Keratinocyte (primary cell): Measurements from ENCODE around the gene GBP5. TPM values are rescaled to one million over a fixed set of nuclear protein-coding genes. Genes with fewer than 3 reads are reported as not detected.

ENCODE experiments used
- DNase-seq: peaks from one replicate; pipeline ENCODE4 v3.0.0-alpha.2; 2011; ENCODE audit warnings: low read depth, missing footprints, low spot score
- FAIRE-seq: peaks from 2 replicates; lab custom pipeline; 2011; peaks lifted over from hg19 to GRCh38; lab: Jason Lieb, UNC
- H2AFZ ChIP-seq: 2 replicates; pipeline ENCODE4 v1.6.0; 2012; ENCODE audit warnings: low read length, control low read depth, inconsistent platforms; ENCODE audit not compliant: control insufficient read depth
- H3K27ac ChIP-seq: 2 replicates; pipeline ENCODE4 v1.5.1; 2011; ENCODE audit warnings: low read length; ENCODE audit not compliant: control insufficient read depth, insufficient read depth
- H3K27me3 ChIP-seq: 3 replicates; pipeline ENCODE4 v1.6.0; 2011; ENCODE audit warnings: low read length; ENCODE audit not compliant: control insufficient read depth, insufficient read depth; ENCODE audit errors: extremely low read depth
- H3K36me3 ChIP-seq, 2 experiments: 2 replicates in 1 of 2; 3 replicates in 1 of 2; pipeline ENCODE4 v1.5.1; 2011; ENCODE audit warnings: low read length in 2 of 2, mild to moderate bottlenecking in 1 of 2; ENCODE audit not compliant: control insufficient read depth in 2 of 2, insufficient read depth in 2 of 2; ENCODE audit errors: extremely low read depth in 1 of 2
- H3K4me1 ChIP-seq: 3 replicates; pipeline ENCODE4 v1.5.1; 2011; ENCODE audit warnings: low read length; ENCODE audit not compliant: control insufficient read depth, insufficient read depth; ENCODE audit errors: extremely low read depth
- H3K4me2 ChIP-seq: 3 replicates; pipeline ENCODE4 v1.6.0; 2011; ENCODE audit warnings: low read depth, low read length; ENCODE audit not compliant: control insufficient read depth, insufficient read depth; ENCODE audit errors: extremely low read depth
- H3K4me3 ChIP-seq, 3 experiments: fragments of 200-600 bp in 1 of 3; sonication (generic) in 1 of 3; 2 replicates in 2 of 3; 3 replicates in 1 of 3; pipeline ENCODE4 v1.5.1; 2011 to 2016; ENCODE audit warnings: low read length in 3 of 3, mild to moderate bottlenecking in 3 of 3, control low read depth in 2 of 3, inconsistent platforms in 1 of 3, low read depth in 1 of 3, mixed read lengths in 1 of 3, mixed run types in 1 of 3, moderate library complexity in 1 of 3; ENCODE audit not compliant: control insufficient read depth in 2 of 3, insufficient read depth in 2 of 3; ENCODE audit errors: extremely low read depth in 1 of 3
- H3K79me2 ChIP-seq: 2 replicates; pipeline ENCODE4 v1.6.0; 2012; ENCODE audit warnings: low read length; ENCODE audit not compliant: control insufficient read depth, insufficient read depth
- H3K9ac ChIP-seq: 3 replicates; pipeline ENCODE4 v1.6.0; 2011; ENCODE audit warnings: low read length; ENCODE audit not compliant: control insufficient read depth, insufficient read depth; ENCODE audit errors: extremely low read depth
- H3K9me1 ChIP-seq: 3 replicates; pipeline ENCODE4 v1.6.0; 2011; ENCODE audit warnings: low read length; ENCODE audit not compliant: control insufficient read depth, insufficient read depth; ENCODE audit errors: extremely low read depth
- H3K9me3 ChIP-seq: 2 replicates; pipeline ENCODE4 v1.5.1; 2012; ENCODE audit warnings: low read depth, low read length; ENCODE audit not compliant: control insufficient read depth
- H4K20me1 ChIP-seq: 3 replicates; pipeline ENCODE4 v1.6.0; 2011; ENCODE audit warnings: low read length; ENCODE audit not compliant: control insufficient read depth, insufficient read depth; ENCODE audit errors: extremely low read depth
- EZH2 ChIP-seq: IDR thresholded peaks from one replicate; pipeline ENCODE4 v1.6.1; 2012; ENCODE audit warnings: inconsistent platforms, mild to moderate bottlenecking, low read length, moderate library complexity
- dilution Hi-C: fragments of 300-500 bp; cut with MboI; formaldehyde crosslinking; loops from one replicate; pipeline ENCODE4 v1.7.0; 2020; ENCODE audit warnings: low sequenced_read_pairs; ENCODE audit not compliant: extremely low pct_ligation_motif_present
- polyA plus RNA-seq, 5 experiments: library from polyadenylated mRNA; depleted of rRNA in 3 of 5; stranded (reverse) in 3 of 5; stranded (forward) in 1 of 5; unstranded in 1 of 5; fragments of >200 nt; gene quantifications; 1 replicate in 1 of 5; 2 replicates in 3 of 5; 3 replicates in 1 of 5; pipeline versions ENCODE4 v1.2.1 to v1.2.3, GENCODE V29; 2011 to 2012; ENCODE audit warnings: missing spikeins in 2 of 5, low read depth in 1 of 5, low replicate concordance in 1 of 5
- TF ChIP-seq, protein P1 (sequence below), 3 experiments: IDR thresholded peaks in 1 of 3; conservative IDR thresholded peaks in 1 of 3; optimal IDR thresholded peaks in 1 of 3; 2 replicates in 2 of 3; 3 replicates in 1 of 3; pipeline versions ENCODE3 to v1.5.1; 2011; ENCODE audit warnings: low read length in 3 of 3, mild to moderate bottlenecking in 3 of 3, moderate library complexity in 2 of 3, control low read depth in 1 of 3, inconsistent platforms in 1 of 3; ENCODE audit not compliant: insufficient read depth in 2 of 3; ENCODE audit errors: extremely low read depth in 1 of 3

GBP5 gene
- polyA plus RNA-seq, 1 donor (not counting 4 experiments of a cell fraction or from before 2014, with no cell fraction given): 0.03 TPM

DNA sequence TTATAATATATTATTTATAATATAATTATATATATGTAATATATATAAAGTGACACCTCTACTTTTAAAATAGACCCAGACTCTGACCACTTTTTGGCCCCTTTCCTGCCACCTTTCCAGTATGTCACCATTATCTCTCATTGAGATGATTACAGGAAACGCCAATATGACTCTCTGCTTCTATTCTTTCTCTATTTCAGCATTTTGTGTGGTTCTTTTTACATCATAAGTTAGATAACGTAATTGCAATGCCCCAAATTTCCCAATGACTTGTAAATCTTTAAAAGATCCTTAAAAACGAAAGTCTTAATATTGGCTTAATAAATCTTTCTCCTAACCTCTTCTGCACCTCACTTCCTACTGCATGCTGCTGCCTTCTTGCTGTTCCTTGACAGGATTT is 8.1 kb upstream of the GBP5 start:
- no peak for DNase-seq
- Histone ChIP-seq H3K9me3 (no peaks in the 10 kb centered on the region), H2AFZ (no peak overlapping the region), H3K27me3 (no peaks in the 10 kb centered on the region), H3K79me2 (no peaks in the 10 kb centered on the region), H3K9ac (no peak overlapping the region), H3K4me3 (no peak overlapping the region), H3K4me1 (no peaks in the 10 kb centered on the region), H3K36me3 (no peaks in the 10 kb centered on the region), H4K20me1 (no peaks in the 10 kb centered on the region), H3K9me1 (no peaks in the 10 kb centered on the region), H3K4me2 (no peak overlapping the region), H3K27ac (no peak overlapping the region)
- no peak for FAIRE-seq
- dilution Hi-C loops: no loop called here
- TF ChIP-seq, protein P1, sequence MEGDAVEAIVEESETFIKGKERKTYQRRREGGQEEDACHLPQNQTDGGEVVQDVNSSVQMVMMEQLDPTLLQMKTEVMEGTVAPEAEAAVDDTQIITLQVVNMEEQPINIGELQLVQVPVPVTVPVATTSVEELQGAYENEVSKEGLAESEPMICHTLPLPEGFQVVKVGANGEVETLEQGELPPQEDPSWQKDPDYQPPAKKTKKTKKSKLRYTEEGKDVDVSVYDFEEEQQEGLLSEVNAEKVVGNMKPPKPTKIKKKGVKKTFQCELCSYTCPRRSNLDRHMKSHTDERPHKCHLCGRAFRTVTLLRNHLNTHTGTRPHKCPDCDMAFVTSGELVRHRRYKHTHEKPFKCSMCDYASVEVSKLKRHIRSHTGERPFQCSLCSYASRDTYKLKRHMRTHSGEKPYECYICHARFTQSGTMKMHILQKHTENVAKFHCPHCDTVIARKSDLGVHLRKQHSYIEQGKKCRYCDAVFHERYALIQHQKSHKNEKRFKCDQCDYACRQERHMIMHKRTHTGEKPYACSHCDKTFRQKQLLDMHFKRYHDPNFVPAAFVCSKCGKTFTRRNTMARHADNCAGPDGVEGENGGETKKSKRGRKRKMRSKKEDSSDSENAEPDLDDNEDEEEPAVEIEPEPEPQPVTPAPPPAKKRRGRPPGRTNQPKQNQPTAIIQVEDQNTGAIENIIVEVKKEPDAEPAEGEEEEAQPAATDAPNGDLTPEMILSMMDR (optimal IDR thresholded peaks at IDR 0.05 in 1 of 3, IDR thresholded peaks at IDR 0.05 in 1 of 3, conservative IDR thresholded peaks at IDR 0.05 in 1 of 3; ENCODE audit: extremely low read depth in 1 of 3, insufficient read depth in 2 of 3, low read length in 3 of 3): no peak
- TF ChIP-seq EZH2: no peak

DNA sequence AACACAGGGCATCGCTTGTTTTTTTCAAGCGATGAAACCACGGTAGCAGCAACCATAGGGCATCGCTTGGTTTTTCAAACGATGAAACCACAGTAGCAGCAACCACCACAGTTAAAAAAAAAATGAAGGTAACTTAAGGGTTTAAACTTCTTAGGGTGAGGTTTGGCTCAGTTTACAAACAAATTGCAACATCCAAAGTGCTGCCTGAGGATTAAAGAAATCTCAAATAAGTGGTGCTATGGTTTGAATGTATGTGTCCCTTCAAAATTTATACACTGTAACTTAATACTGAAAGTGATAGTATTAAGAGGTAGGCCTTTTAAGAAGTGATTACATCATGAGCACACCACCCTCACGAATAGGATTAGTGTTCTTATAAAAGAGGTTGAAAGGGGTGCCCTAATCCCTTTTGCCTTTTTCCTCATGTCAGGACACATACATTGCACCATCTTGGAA is 6.4 kb upstream of the GBP5 start:
- Histone ChIP-seq H3K27ac (no peak overlapping the region), H3K79me2 (no peaks in the 10 kb centered on the region), H3K27me3 (no peaks in the 10 kb centered on the region), H3K4me1 (no peaks in the 10 kb centered on the region), H3K9me3 (no peaks in the 10 kb centered on the region), H3K4me3 (no peak overlapping the region), H2AFZ (no peak overlapping the region), H4K20me1 (no peaks in the 10 kb centered on the region), H3K36me3 (no peaks in the 10 kb centered on the region), H3K9me1 (no peaks in the 10 kb centered on the region), H3K4me2 (no peak overlapping the region), H3K9ac (no peak overlapping the region)
- dilution Hi-C loops: no loop called here
- TF ChIP-seq, protein P1 (optimal IDR thresholded peaks at IDR 0.05 in 1 of 3, IDR thresholded peaks at IDR 0.05 in 1 of 3, conservative IDR thresholded peaks at IDR 0.05 in 1 of 3; ENCODE audit: extremely low read depth in 1 of 3, insufficient read depth in 2 of 3, low read length in 3 of 3): no peak
- TF ChIP-seq EZH2: no peak
- DNase-seq (no peak), FAIRE-seq (no peak)
